HG02884 (cell line): ENCODE measurements around the gene KCNQ5.

Experiments used
- ATAC-seq: cut with Tn5 transposase; IDR thresholded peaks from one replicate; pipeline ENCODE4 v1.9.1; 2021; ENCODE audit warnings: mild to moderate bottlenecking, moderate library complexity; ENCODE audit not compliant: unreplicated experiment

KCNQ5 gene

GRCh38 chr6:72832271-72832670 is 210.4 kb downstream of the KCNQ5 start:
- no peak for ATAC-seq

GRCh38 chr6:72835749-72836148 is 213.9 kb downstream of the KCNQ5 start:
- ATAC-seq = no peak

GRCh38 chr6:72836971-72837370 is 215.1 kb downstream of the KCNQ5 start:
- no peak for ATAC-seq

- ATAC-seq = no peak
Observed at GRCh38 chr6:72841195-72841594, 219.3 kb downstream of the KCNQ5 start.

GRCh38 chr6:72842140-72842539 is 220.3 kb downstream of the KCNQ5 start:
- no peak for ATAC-seq

DNA sequence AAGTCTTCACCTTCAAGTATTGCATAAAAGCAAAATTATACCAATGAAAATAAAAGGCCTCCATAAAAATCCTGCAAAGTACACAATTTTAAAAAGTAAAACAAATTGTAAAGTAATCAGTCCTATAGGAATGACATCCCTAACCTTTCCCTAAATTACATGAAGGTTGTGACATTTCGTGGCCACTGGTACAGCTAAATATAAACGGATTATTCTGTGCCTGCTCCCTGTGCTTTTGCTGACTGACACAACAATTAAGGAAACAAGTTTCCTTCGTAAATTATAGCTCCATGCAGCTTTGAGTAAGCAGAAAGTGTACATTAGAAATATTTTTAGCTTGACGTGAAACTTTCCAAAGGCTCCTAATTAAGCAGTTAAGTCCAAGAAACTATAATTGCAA is 222.8 kb downstream of the KCNQ5 start:
- no peak for ATAC-seq

DNA sequence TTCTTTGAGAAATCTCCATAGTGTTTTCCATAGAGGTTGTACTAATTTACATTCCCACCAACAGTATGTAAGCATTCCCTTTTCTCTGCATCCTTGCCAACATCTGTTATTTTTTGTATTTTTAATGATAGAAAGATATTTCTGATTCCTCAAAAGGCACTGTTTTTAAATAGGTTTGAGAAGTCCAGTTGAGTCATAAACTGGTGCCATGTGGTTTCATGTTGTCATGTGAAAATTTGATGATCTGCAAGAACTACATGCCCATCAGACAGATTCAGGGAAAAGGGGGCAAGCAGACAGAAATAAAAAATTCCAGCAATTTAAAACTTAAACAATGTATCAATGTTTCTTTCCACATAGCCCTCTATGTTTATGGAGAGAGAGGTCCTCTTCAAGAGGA is 227.5 kb downstream of the KCNQ5 start:
- no peak for ATAC-seq

- no peak for ATAC-seq
Observed at GRCh38 chr6:72850040-72850439, 228.2 kb downstream of the KCNQ5 start.

DNA sequence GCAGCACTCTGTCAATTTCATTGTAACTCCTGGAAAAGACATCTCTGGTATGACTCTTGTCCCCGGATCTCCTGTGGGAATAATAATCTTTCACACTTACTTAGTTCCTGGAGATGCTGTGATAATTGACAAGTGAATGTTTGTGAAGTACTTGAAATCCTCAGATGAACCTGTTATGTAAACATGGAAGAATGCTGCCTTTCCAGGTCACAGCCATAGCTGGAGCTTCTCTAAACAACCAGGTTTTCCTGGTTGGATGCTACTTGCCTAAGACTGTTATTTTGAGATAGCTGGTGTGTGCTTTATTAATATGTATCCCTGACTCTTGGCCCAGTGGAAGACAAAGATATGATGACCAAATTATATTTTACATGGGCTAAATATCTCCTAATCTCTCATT is 228.6 kb downstream of the KCNQ5 start:
- ATAC-seq = no peak

DNA sequence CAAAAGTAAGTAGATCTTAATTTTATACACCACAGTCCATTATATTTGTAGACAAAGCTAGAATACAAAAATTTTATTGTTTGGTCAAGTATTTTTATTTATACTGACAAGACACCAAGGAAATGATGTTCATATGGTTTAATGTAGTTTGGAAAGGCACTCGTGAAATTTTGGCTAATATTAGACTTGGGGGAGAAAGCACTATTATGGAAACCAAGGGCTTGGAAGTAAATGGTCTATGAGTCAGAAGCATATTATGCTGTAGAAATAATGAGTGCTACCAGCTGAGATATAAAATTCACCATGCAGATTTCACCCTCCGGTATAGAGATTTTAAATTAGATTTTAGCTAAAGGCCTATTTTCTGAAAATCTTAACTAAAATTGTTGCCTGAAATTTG is 233.6 kb downstream of the KCNQ5 start:
- no peak for ATAC-seq

- no peak for ATAC-seq
Observed at GRCh38 chr6:72856801-72857200, 234.9 kb downstream of the KCNQ5 start.

GRCh38 chr6:72857791-72858585 is 236.1 kb downstream of the KCNQ5 start:
- no peak for ATAC-seq

DNA sequence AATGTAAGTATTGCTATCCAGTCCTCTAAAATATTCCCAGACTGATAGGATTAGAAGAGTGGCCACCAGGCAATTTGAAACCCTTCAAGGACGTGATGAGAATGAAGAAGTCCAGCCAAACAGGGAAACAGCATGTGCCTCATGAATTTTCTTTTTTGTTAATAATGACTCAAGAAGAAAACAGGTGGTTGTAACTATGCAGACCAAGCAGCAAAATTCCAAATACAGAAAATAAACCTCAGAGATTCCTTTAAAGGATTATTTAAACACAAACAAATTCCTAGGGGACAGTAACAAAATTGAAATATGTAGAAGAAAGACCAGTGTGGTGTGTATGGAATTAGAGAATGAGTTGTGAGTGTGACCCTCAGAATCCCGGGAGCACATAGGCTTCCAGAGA is 239.2 kb downstream of the KCNQ5 start:
- ATAC-seq = no peak

DNA sequence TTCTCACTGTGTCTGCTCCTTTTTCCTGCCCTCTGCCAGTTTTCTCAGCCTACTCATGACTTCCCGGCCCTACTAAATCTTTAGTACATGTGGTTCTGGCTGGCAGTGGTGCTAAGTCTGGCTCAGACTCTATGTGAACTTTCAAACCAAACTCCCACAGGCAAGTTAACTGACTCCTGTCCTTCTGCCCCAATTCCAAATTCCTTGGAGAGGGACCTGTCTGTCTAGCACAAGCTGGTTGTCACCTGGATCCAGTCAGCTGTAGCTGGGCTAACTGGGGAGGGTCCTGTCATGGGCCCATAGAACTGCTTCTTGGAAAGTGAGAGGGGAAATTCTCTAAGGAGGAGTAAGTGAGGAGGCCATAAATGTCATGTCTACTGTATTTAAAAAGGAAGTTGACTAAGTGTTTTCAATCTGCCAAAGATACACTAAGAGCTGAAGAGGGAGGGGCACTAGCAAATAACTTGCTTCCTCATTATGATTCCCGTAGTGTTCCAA is 240.1 kb downstream of the KCNQ5 start:
- peak; percentile 79 for ATAC-seq

GRCh38 chr6:72863131-72863530 is 241.3 kb downstream of the KCNQ5 start:
- no peak for ATAC-seq

- ATAC-seq = no peak
Observed at GRCh38 chr6:72864236-72864635, 242.4 kb downstream of the KCNQ5 start.

GRCh38 chr6:72864799-72865198 is 242.9 kb downstream of the KCNQ5 start:
- no peak for ATAC-seq

- ATAC-seq = no peak
Observed at GRCh38 chr6:72865467-72865866, 243.6 kb downstream of the KCNQ5 start.

DNA sequence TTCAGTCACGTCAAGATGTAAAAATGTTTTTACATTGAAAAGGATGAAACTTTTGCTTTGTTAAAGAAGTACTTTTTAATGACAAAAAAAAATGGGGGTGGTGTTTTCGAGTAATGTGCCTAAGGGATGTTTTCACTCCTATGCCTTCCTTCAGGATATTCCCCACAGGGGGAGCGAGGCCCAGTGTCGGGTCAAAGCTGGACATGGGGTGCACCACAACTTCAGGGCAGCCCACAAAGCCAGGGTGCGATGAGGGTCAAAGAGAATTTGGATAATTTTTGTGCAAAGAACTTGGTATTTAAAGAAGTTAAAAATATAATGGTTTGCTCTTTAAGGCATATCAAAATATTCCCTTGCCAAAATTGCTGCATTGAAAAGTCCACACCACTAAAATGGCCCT is 247.8 kb downstream of the KCNQ5 start:
- ATAC-seq = no peak

- ATAC-seq = no peak
Observed at GRCh38 chr6:72873433-72873832, 251.6 kb downstream of the KCNQ5 start.

- no peak for ATAC-seq
Observed at GRCh38 chr6:72876256-72876655, 254.4 kb downstream of the KCNQ5 start.

GRCh38 chr6:72886170-72886569 is 264.3 kb downstream of the KCNQ5 start:
- no peak for ATAC-seq

- no peak for ATAC-seq
Observed at GRCh38 chr6:72890233-72890632, 268.4 kb downstream of the KCNQ5 start.
